Erythroblast (primary cell): ENCODE measurements around the gene UPF1.

Source experiments
- GATA1 ChIP-seq: IDR thresholded peaks from 2 replicates; pipeline ENCODE4 v1.6.1; 2011; ENCODE audit warnings: low read depth, mild to moderate bottlenecking, control low read depth, low read length, moderate library complexity
- POLR2A ChIP-seq: IDR thresholded peaks from 2 replicates; pipeline ENCODE4 v1.6.1; 2011; ENCODE audit warnings: mild to moderate bottlenecking, low read length

DNA sequence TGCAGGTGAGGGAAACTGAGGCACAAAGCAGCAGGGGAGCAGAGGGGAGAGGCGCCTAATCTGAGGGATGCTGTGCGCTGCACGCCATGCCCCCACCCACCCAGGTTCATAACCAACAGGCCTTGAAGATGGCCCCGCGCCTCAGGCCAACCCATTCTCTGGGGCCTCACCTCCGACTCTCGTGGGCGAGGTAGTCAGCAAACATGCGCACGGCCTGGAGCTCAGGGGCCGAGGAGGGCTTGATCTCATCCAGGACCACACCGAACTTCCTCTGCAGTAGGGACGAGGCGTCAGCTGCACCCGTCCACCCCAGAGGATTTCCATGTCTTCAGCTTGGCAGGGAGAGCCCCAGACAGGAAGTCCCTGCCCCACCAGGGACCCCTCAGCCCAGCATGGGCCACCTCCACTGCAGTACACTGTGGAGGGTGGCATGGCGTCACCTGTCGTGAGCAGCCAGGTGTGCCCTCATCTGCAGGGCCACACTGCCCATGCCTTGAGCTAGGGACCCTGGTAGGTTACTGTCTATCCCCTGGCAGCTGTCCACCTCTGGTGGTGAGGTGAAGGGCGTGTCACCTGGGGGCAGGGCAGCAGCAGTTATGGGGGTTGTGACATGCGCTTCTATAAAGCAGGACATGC lies 79.2 kb downstream of the UPF1 start:
- TF ChIP-seq POLR2A (no peak), GATA1 (no peak)
